ENCODE results near the gene DUSP28. TPM values are rescaled to one million over a fixed set of nuclear protein-coding genes. Genes with fewer than 3 reads are reported as not detected.
"Not testable (repeated sequence)": the region's sequence is repeated elsewhere in the genome, so short reads cannot be mapped to it uniquely, and the experiment has no call there.

Gene DUSP28, protein sequence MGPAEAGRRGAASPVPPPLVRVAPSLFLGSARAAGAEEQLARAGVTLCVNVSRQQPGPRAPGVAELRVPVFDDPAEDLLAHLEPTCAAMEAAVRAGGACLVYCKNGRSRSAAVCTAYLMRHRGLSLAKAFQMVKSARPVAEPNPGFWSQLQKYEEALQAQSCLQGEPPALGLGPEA
- total RNA-seq (2014; rRNA removed; shearing (Covaris generic); ENCODE audit: low replicate concordance) = 6.3 and 7.3 TPM in 2 replicates

DNA sequence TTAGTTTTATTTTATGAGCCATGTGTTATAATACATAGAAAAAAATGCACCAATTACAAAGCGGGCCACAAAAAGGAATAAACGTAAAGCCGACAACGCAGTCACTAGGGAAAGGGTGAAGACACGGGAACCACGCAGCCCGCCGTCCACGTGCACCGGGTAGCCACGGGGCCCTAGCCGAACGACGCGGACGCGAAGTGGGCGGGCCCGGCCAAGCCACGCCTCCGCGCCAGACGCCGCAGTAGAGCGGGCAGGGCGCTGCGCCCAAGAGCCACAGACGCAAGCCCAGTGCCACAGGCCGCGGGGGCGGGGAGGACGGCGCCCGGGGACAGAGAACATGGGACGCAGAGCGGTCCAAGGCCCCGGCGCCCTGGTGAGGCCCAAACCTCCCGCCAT, at the start of gene DUSP28:
Gene DUSP28 (plus strand): TSS at position 274 of the 396 bp plus-strand sequence. CDS start 328 bp downstream, outside the sequence.
- no peaks in the 10 kb centered on the region; the same call in 1 of the 2 replicates for H3K9me3 ChIP-seq
- peaks cover 34% of the 10 kb centered on the region for H3K36me3 ChIP-seq
- peak within 1 kb of the TSS; percentile 100 for H3K4me3 ChIP-seq
- H3K27me3 ChIP-seq = no peaks in the 10 kb centered on the region
- peak; percentile 93 for DNase-seq

DNA sequence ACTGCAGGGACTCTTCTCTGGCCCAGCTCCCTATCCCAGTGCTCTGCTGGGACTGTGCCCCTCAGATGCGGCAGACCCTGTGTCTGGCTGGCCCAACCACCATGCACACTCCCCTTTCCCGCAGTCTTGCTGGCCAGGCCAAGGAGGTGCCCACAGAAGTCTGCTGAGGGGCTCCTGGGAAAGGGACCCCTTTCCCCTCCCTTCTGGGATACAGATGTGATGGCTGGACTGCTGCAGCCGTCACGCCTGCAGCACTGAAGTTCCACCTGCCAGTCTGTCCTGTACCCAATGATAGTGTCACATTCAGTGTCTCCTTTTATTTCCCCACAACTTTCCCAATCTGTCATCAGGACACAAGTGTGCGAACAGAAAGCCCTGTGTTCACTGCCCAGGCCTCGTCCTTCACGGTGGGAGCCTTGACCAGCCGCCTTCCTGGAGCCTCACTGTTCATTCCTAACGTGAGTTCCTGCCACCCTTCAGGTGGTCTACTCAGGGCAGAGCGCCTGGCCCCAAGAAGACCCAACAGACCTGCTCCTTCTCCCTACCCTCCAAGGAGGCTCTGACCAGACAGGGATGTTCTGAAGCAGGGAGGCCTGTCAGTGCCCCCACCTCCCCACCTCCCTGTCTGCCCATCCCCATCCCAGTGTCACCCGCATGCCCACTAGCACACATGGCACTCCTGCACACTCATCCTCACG, 49.5 kb upstream of the DUSP28 start:
- Histone ChIP-seq H3K36me3 (no peaks in the 10 kb centered on the region; the same call in none of the 2 replicates), H3K9me3 (no peaks in the 10 kb centered on the region), H3K4me3 (no peak overlapping the region), H3K27me3 (no peaks in the 10 kb centered on the region)
- DNase-seq = no peak

DNA sequence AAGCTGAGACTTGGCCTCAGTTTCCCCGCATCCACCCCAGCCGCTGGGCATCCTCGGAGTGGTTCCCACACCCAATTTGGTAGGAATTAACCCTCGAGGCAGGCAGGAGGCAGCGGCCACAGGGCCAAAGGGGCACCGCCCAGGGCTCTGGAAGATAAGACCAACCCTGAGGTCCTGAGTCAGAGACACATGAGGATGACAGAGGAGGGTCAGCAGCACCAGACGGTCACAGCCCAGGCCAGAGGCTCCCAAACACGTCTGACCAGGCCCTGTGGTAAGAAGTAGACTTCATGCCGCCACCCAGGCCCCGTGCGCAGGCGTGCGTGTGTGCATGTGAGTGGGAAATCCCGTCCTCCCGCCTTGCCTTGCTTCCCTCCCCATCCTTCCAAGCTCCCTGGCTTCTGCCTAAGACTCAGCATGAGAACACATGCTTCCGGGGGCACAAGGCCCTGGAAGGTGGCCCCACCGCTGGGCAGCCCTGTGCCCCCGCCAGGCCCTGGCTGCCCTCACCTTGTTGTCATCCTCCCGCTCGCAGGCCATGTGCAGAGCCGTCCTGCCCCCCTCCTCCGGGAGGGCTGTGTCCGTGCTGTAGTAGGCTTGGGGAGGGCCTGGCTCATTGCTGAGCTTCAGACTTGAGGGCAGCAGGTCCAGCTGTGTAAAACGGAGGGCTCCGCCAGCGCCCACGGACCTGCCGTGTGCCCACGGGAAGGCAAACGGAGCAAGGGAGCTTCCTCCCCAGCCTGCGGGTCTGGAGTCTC, 48.6 kb upstream of the DUSP28 start:
- no peaks in the 10 kb centered on the region for H3K27me3 ChIP-seq
- peaks cover 3% of the 10 kb centered on the region for H3K36me3 ChIP-seq
- no peak for DNase-seq
- no peaks in the 10 kb centered on the region for H3K9me3 ChIP-seq
- H3K4me3 ChIP-seq = no peak overlapping the region

DNA sequence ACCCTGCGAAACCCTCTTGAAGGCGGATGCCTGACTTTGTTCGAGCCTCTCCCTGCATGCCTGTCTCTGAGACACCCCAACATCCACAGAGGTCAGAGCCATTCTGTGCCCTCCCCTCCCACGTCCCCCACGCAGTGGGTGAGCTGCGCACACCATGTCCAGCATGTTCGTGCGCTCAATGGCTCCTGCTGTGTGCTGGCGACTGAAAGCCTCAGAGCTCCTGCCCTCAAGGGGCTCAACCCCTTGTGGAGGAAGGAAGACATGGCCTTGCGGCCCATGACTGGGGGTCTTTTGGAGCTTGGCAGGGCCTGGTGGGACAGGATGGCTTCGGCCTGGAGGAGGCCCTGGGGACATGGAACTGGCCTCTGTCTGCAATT, 48.1 kb upstream of the DUSP28 start:
- Histone ChIP-seq H3K9me3 (no peaks in the 10 kb centered on the region), H3K36me3 (peaks cover 4% of the 10 kb centered on the region), H3K4me3 (no peak overlapping the region), H3K27me3 (no peaks in the 10 kb centered on the region)
- DNase-seq = no peak

DNA sequence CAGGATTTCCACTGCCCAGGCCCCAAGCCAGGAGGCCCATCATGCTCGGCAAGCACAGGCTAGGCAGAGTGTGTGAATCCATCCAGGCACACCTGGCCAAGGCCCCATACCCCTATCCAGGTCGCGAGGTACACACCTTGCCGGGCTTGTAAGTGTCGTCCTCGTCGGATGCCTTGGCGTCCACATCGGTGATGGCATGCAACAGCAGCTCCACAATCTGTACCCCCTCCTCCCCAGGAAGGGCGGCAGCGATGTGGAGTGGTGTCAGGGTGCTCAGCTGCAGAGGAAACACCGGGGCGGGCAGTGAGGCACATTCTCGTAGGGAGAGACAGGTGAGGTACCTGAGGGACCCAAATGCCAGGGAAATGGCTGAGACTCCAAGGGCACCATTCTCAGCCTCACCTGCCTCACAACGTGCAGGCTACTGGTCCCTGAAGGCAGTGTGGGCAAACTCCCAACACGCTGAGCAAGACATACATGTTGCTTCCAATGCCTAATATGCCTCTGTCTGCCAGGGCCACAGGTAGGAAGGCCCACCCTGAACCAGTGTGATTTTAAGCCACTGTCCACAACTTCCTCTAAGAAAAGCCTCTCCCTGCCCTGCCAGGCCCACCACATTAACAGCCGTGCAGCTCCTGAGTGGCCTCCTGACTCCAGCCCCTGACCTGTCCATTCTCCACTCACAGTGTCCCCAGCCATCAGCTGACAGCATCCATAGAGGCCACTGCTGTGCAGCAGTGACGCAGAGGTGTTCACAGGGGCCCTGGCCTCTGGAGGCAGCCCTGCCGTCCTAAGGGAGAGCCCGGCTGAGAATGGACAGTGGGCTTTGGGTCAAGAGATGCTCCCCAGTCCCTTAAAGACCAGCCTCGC, 47.3 kb upstream of the DUSP28 start:
- no peaks in the 10 kb centered on the region for H3K9me3 ChIP-seq
- H3K36me3 ChIP-seq = peaks cover 6% of the 10 kb centered on the region
- no peak overlapping the region for H3K4me3 ChIP-seq
- H3K27me3 ChIP-seq = no peaks in the 10 kb centered on the region
- no peak for DNase-seq

DNA sequence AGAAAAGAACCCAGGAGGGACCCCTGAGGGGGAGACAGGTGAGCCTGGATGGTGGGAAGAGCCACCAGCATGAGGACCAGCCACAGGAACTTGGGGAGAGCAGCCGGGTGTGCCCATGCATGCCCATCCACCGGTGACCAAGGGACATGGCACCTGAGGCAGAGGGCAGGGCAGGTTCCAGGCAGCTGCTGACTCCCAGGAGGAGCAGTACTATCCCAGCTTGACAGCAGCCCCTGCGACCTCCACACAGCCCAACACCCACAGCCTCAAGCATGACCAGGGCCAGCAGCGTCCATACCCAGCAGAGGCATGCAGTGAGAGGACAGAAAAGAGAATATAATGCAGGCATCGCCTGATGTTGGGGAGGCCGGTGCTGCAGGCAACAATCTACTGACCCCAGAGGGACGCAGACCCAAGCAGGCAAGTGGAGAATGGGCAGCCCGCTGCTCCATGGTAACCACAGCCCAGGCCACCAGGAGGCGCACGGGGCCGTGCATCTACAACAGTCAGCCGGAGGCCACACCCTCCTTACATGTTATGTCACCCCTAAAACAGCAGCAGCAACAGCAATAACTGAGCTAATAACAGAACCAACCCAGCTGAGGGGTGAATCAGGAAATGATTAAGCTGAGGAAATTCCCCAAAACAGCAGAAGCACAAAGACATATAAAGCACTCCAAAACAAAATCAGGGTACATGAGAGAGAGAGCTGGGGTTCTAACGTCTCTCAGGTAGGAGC, 46.4 kb upstream of the DUSP28 start:
- peak; percentile 66 for DNase-seq
- Histone ChIP-seq H3K9me3 (no peaks in the 10 kb centered on the region), H3K36me3 (peaks cover 8% of the 10 kb centered on the region), H3K27me3 (no peaks in the 10 kb centered on the region), H3K4me3 (no peak overlapping the region)

DNA sequence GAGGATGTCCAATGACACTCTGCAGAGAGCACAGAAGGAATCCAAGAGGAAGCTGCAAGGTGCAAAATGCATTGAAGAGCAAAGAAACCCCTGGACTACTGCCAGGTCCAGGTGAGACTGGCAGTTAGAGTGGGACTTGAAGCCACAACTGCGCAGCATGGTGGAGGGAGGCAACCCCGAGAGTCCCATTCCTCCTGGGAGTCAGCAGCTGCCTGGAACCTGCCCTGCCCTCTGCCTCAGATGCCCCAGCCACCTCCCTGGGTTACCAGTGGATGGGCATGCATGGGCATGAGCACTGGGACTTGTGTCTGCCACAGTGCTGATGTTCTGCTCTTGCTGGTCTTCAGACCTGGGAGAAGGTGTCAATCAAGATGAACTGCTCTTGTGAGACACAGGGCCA, 45.5 kb upstream of the DUSP28 start:
- no peak for DNase-seq

DNA sequence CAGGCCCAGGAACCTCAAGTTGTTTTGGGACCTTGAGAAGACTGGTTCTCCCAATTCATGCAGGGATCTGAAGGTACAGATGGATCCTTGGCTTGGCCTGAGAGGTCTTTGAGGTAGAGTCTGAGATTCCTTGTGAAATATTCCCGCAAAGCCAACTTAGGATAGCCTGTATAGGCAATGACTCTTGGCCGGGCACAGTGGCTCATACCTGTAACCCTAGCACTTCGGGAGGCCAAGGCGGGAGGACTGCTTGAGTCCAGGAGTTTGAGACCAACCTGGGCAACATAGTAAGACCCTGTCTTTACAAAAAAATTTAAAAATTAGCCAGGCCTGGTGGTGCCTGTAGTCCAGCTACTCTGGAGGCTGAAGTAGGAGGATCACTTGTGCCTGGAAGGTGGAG, 42.8 kb upstream of the DUSP28 start:
- no peak overlapping the region for H3K4me3 ChIP-seq
- no peaks in the 10 kb centered on the region for H3K27me3 ChIP-seq
- no peak for DNase-seq
- no peaks in the 10 kb centered on the region; the same call in 1 of the 2 replicates for H3K9me3 ChIP-seq
- peaks cover 23% of the 10 kb centered on the region for H3K36me3 ChIP-seq

More for the DNA sequence above, 45.5 kb upstream of the DUSP28 start:
- peaks cover 16% of the 10 kb centered on the region for H3K36me3 ChIP-seq
- H3K9me3 ChIP-seq = no peaks in the 10 kb centered on the region
- H3K4me3 ChIP-seq = no peak overlapping the region
- no peaks in the 10 kb centered on the region for H3K27me3 ChIP-seq

DNA sequence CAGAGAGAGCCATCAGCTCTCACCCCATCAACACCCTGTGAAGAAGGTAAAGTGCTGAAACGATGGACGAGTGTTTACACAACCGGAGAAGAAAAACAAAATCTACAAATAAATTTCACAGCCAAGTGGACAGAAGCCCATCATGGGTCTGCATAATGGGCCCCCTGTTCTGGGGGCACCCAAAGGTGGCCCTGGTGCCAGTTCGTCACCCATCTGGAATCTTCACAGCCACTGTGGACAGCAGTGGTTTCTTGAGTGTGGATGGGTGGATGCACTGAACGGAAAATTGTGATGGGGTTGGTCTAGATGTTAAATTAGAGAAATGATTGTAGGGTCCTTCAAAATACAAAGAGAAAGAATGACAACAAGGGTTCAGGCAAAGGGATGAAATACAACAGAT, 41.2 kb upstream of the DUSP28 start:
- H3K36me3 ChIP-seq = peaks cover 39% of the 10 kb centered on the region
- DNase-seq = no peak
- H3K9me3 ChIP-seq = no peaks in the 10 kb centered on the region; the same call in 1 of the 2 replicates
- no peak overlapping the region for H3K4me3 ChIP-seq
- H3K27me3 ChIP-seq = no peaks in the 10 kb centered on the region

DNA sequence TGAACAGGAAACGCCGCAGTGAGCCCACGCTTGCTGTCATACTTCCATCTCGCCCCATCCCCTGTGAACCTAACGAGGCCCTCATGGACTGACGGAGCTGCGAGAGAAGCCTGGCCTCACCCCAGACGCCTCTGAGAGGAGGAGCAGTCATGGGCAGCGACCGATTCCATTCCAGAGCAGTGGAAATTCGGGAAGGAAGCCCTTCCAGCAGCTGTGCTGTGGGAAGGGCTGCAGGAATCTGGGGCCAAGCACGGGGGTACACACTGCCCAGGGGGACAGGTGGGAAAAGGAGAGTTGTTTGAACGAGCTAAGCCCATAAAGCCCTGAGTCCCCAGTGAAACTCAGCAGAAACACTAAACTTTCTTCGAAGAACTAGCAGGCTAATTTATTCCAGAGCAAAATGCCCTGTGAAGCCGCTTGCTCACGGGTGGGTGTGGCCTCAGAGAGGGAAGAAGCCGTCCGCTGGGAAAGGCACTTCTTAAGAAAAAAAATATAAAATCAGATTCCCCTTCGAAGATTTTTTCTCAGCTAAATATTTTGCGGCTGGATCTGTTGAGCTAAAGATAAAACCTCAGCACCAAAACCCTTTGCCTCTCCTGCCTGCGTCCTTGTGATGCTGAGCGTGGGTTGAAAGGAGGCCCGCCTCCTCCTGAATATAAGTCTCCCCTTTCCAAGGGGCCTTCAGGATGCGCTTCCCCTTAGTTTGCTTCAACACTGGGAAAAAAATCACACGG, 40.6 kb upstream of the DUSP28 start:
- Histone ChIP-seq H3K27me3 (no peaks in the 10 kb centered on the region), H3K36me3 (peaks cover 45% of the 10 kb centered on the region), H3K4me3 (no peak overlapping the region), H3K9me3 (peaks cover 2% of the 10 kb centered on the region)
- DNase-seq = no peak

DNA sequence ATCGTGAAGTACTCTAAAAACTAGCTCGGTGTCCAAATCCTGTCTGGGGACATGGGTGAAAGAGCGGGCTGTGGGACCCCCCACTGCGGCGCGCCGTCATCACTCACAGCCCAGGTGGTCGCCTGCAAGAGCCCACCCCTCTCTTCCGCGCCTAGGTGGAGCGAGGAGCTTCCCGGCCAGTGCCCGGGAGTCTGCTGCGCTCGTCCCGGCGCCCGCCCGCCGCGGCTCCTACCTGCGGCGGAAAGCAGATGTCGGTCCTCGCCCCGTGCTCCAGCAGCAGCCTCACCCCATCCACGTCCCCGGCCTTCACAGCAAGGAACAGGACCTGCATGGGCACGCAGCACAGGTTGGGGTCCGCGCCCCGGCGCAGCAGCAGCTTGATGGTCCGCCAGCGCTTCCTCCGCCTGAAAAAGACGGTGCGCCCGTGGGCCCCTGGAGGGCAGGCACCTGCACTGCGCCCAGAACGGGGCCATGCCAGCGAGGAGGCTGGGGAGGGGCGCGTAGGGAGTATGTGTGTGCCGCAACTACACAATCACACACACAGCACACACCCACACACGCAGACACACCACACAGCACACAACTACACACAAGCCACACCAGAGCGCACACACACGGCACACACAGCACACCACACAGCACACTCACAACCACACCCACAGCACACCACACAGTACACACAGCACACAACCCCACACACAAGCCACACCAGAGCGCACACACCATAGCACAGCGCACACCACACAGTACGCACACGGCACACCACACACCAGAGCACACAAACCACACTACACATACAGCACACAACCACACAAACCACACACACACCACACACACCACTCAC, 39.8 kb upstream of the DUSP28 start:
- H3K9me3 ChIP-seq = peaks cover 10% of the 10 kb centered on the region
- DNase-seq = no peak
- H3K27me3 ChIP-seq = no peaks in the 10 kb centered on the region
- peaks cover 53% of the 10 kb centered on the region for H3K36me3 ChIP-seq
- no peak overlapping the region for H3K4me3 ChIP-seq

DNA sequence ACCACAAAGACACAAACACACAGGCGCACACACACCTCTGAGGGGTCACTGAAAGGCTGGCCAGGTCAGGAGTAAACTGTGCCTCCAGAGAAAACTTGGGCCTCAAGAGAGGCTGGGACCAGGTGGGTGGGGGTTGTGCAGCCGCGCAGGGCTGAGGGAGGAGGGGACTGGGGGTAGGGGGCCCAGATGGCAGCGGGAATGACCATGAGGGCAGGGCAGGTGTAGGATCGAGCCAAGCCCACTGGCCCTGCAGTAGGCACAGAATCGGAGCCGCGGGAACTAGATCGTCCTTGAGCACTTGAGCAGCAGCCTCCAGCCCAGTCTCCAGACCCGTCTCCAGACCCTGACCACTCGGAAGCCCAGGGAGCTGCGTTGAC, 39.2 kb upstream of the DUSP28 start:
- H3K36me3 ChIP-seq = peaks cover 59% of the 10 kb centered on the region
- peaks cover 16% of the 10 kb centered on the region for H3K9me3 ChIP-seq
- no peak overlapping the region for H3K4me3 ChIP-seq
- DNase-seq = no peak
- no peaks in the 10 kb centered on the region for H3K27me3 ChIP-seq

DNA sequence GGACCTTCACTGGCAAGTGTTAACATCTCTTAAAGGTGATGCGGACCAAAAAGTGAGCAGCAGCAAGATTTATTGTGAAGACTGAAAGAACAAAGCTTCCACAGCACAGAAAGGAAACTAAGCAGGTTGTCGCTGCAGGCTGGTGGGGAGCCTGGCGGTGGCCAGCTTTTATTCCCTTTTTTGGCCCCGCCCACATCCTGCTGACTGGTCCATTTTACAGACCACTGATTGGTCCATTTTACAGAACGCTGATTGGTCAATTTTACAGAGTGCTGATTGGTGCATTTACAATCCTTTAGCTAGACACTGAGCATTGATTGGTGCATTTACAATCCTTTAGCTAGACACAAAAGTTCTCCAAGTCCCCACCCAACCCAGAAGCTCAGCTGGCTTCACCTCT, 38.3 kb upstream of the DUSP28 start:
- H3K36me3 ChIP-seq = peaks cover 65% of the 10 kb centered on the region
- not testable (repeated sequence) for H3K27me3 ChIP-seq, DNase-seq, H3K4me3 ChIP-seq
- peaks cover 18% of the 10 kb centered on the region for H3K9me3 ChIP-seq

DNA sequence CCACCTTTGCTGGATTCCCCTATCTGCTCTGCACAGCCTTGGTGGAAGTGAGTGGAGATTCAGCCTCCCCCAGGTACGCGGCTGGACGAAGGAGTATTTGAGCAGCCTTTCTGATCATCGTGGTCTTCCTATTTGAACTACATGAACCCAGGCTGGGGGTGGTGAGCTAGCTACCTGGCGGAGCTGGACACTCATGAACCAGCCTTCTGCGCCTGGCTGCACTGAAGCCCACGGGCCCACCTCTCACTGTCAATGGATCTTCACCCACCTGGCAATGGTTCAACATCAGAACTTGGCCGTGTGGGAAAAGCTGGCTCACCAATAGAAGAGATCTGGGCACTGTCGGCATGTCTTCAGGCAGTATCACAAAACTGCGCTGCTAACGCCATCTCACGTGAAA, 37.8 kb upstream of the DUSP28 start:
- DNase-seq = no peak
- Histone ChIP-seq H3K27me3 (no peaks in the 10 kb centered on the region), H3K36me3 (peaks cover 67% of the 10 kb centered on the region), H3K4me3 (no peak overlapping the region), H3K9me3 (peaks cover 19% of the 10 kb centered on the region)
